ENCODE measurements around the gene OR2D2. TPM values are rescaled to one million over a fixed set of nuclear protein-coding genes. Genes with fewer than 3 reads are reported as not detected.
"Not testable (repeated sequence)": the region's sequence is repeated elsewhere in the genome, so short reads cannot be mapped to it uniquely, and the experiment has no call there.

OR2D2 gene
- total and polyA plus RNA-seq, 2 donors = 0.53 TPM; not detected in 1

- no peak for DNase-seq (ENCODE audit: extremely low spot score)
- no peaks in the 10 kb centered on the region for H3K4me1 ChIP-seq (ENCODE audit: insufficient read depth)
- no peaks in the 10 kb centered on the region for H3K36me3 ChIP-seq (ENCODE audit: insufficient read depth)
- H3K27ac ChIP-seq (ENCODE audit: low read depth) = no peak overlapping the region
- no peak overlapping the region for H3K4me3 ChIP-seq (ENCODE audit: low read depth, low read length)
- 51% methylated on average over 3 of the region's 3 CpGs for WGBS
These were observed 35.4 kb downstream of the OR2D2 start for GRCh38 chr11:6856871-6857270.

GRCh38 chr11:6855971-6856541 is 36.2 kb downstream of the OR2D2 start:
- Histone ChIP-seq H3K4me1 (ENCODE audit: insufficient read depth) (no peaks in the 10 kb centered on the region), H3K4me3 (ENCODE audit: low read depth, low read length) (no peak overlapping the region), H3K36me3 (ENCODE audit: insufficient read depth) (no peaks in the 10 kb centered on the region), H3K27ac (ENCODE audit: low read depth) (no peak overlapping the region)
- 26% methylated on average over 1 of the region's 1 CpG for WGBS
- no peak for DNase-seq (ENCODE audit: extremely low spot score)

- 95% methylated on average over 6 of the region's 6 CpGs for WGBS
These were observed 37.5 kb downstream of the OR2D2 start for GRCh38 chr11:6854801-6855200.

GRCh38 chr11:6850526-6850925 is 41.8 kb downstream of the OR2D2 start:
- Histone ChIP-seq H3K4me3 (ENCODE audit: low read depth, low read length) (no peak overlapping the region), H3K27ac (ENCODE audit: low read depth) (no peak overlapping the region), H3K36me3 (ENCODE audit: insufficient read depth) (no peaks in the 10 kb centered on the region), H3K4me1 (ENCODE audit: insufficient read depth) (no peaks in the 10 kb centered on the region)
- DNase-seq (ENCODE audit: extremely low spot score) = no peak
- 82% methylated on average over 2 of the region's 2 CpGs for WGBS

More at GRCh38 chr11:6854801-6855200, 37.5 kb downstream of the OR2D2 start:
- not testable (repeated sequence) for H3K4me3 ChIP-seq (ENCODE audit: low read depth, low read length); H3K36me3 ChIP-seq (ENCODE audit: insufficient read depth); H3K4me1 ChIP-seq (ENCODE audit: insufficient read depth); DNase-seq (ENCODE audit: extremely low spot score); H3K27ac ChIP-seq (ENCODE audit: low read depth)

GRCh38 chr11:6845383-6845782 is 46.9 kb downstream of the OR2D2 start, which contains the start of gene OR10A5:
Gene OR10A5 (plus strand): TSS chr11:6845683. CDS start chr11:6845683, 0 bp downstream.
- DNase-seq (ENCODE audit: extremely low spot score) = no peak
- Histone ChIP-seq H3K4me1 (ENCODE audit: insufficient read depth) (no peaks in the 10 kb centered on the region), H3K36me3 (ENCODE audit: insufficient read depth) (no peaks in the 10 kb centered on the region), H3K4me3 (ENCODE audit: low read depth, low read length) (no peak within 1 kb of the TSS), H3K27ac (ENCODE audit: low read depth) (no peak within 1 kb of the TSS)
- WGBS = 77% methylated on average over 3 of the region's 3 CpGs

- DNase-seq (ENCODE audit: extremely low spot score) = no peak
- 89% methylated on average over 5 of the region's 5 CpGs for WGBS
These were observed 47.9 kb downstream of the OR2D2 start for GRCh38 chr11:6844356-6844755.

GRCh38 chr11:6843670-6844069 is 48.6 kb downstream of the OR2D2 start:
- H3K4me1 ChIP-seq (ENCODE audit: insufficient read depth) = no peaks in the 10 kb centered on the region
- no peaks in the 10 kb centered on the region for H3K36me3 ChIP-seq (ENCODE audit: insufficient read depth)
- WGBS = 61% methylated on average over 2 of the region's 2 CpGs
- H3K27ac ChIP-seq (ENCODE audit: low read depth) = no peak overlapping the region
- no peak for DNase-seq (ENCODE audit: extremely low spot score)
- no peak overlapping the region for H3K4me3 ChIP-seq (ENCODE audit: low read depth, low read length)

More at GRCh38 chr11:6844356-6844755, 47.9 kb downstream of the OR2D2 start:
- Histone ChIP-seq H3K27ac (ENCODE audit: low read depth) (no peak overlapping the region), H3K4me1 (ENCODE audit: insufficient read depth) (no peaks in the 10 kb centered on the region), H3K36me3 (ENCODE audit: insufficient read depth) (no peaks in the 10 kb centered on the region), H3K4me3 (ENCODE audit: low read depth, low read length) (no peak overlapping the region)

- no peaks in the 10 kb centered on the region for H3K36me3 ChIP-seq (ENCODE audit: insufficient read depth)
- no peaks in the 10 kb centered on the region for H3K4me1 ChIP-seq (ENCODE audit: insufficient read depth)
- H3K27ac ChIP-seq (ENCODE audit: low read depth) = no peak overlapping the region
- H3K4me3 ChIP-seq (ENCODE audit: low read depth, low read length) = no peak overlapping the region
- no peak for DNase-seq (ENCODE audit: extremely low spot score)
These were observed 50.6 kb downstream of the OR2D2 start for GRCh38 chr11:6841694-6842093.

Other genes starting within 250 kb of the OR2D2 start
- 49.2 TPM for gene DCHS1, start 236.7 kb downstream of the OR2D2 start, total RNA-seq
- gene DCHS1, start 236.7 kb downstream of the OR2D2 start, polyA plus RNA-seq = 28.6 TPM
- gene MRPL17, start 209.2 kb downstream of the OR2D2 start, total RNA-seq = 29.9 TPM
- gene MRPL17, start 209.2 kb downstream of the OR2D2 start, polyA plus RNA-seq = 34.3 TPM
- 0.26 TPM for gene OR2AG2, start 120.5 kb downstream of the OR2D2 start, total RNA-seq
- gene OR2AG2, start 120.5 kb downstream of the OR2D2 start, polyA plus RNA-seq = 0.03 TPM
- not detected for gene OR2AG1, start 109.5 kb downstream of the OR2D2 start, total RNA-seq
- not detected for gene OR2AG1, start 109.5 kb downstream of the OR2D2 start, polyA plus RNA-seq
- gene OR6A2, start 92.8 kb downstream of the OR2D2 start, total RNA-seq = 0.85 TPM
- not detected for gene OR6A2, start 92.8 kb downstream of the OR2D2 start, polyA plus RNA-seq
- not detected for gene OR10A5, start 46.8 kb downstream of the OR2D2 start, total RNA-seq
- gene OR10A5, start 46.8 kb downstream of the OR2D2 start, polyA plus RNA-seq = not detected
- gene OR10A2, start 29.4 kb downstream of the OR2D2 start, total RNA-seq = not detected
- gene OR10A2, start 29.4 kb downstream of the OR2D2 start, polyA plus RNA-seq = not detected
- not detected for gene OR10A4, start 15.9 kb downstream of the OR2D2 start, total RNA-seq
- gene OR10A4, start 15.9 kb downstream of the OR2D2 start, polyA plus RNA-seq = not detected
- not detected for gene OR2D3, start 28.5 kb upstream of the OR2D2 start, total RNA-seq
- not detected for gene OR2D3, start 28.5 kb upstream of the OR2D2 start, polyA plus RNA-seq
- 2.0 TPM for gene ZNF215, start 33.9 kb upstream of the OR2D2 start, total RNA-seq
- 0.47 TPM for gene ZNF215, start 33.9 kb upstream of the OR2D2 start, polyA plus RNA-seq
- 12.5 TPM for gene ZNF214, start 127.8 kb upstream of the OR2D2 start, total RNA-seq
- 2.8 TPM for gene ZNF214, start 127.8 kb upstream of the OR2D2 start, polyA plus RNA-seq
- gene NLRP14, start 128.0 kb upstream of the OR2D2 start, total RNA-seq = 0.42 TPM
- 0.01 TPM for gene NLRP14, start 128.0 kb upstream of the OR2D2 start, polyA plus RNA-seq
- not detected for gene RBMXL2, start 196.5 kb upstream of the OR2D2 start, total RNA-seq
- not detected for gene RBMXL2, start 196.5 kb upstream of the OR2D2 start, polyA plus RNA-seq